ENCODE measurements around the gene ADM.

ADM gene

GRCh38 chr11:10326012-10326964 is 21.4 kb downstream of the ADM start:
- peak in 1 of 58 donors; percentile 55 for DNase-seq

- DNase-seq = no peak
Observed at GRCh38 chr11:10327254-10327653, 22.4 kb downstream of the ADM start.

- DNase-seq = no peak
Observed at GRCh38 chr11:10328314-10329098, 23.6 kb downstream of the ADM start.

- DNase-seq = no peak
Observed at GRCh38 chr11:10329356-10329755, 24.5 kb downstream of the ADM start.

GRCh38 chr11:10329935-10330334 is 25.1 kb downstream of the ADM start:
- no peak for DNase-seq

GRCh38 chr11:10331548-10332289 is 26.8 kb downstream of the ADM start:
- DNase-seq = no peak

GRCh38 chr11:10333490-10333889 is 28.6 kb downstream of the ADM start:
- DNase-seq = no peak

- no peak for DNase-seq
Observed at GRCh38 chr11:10338287-10338686, 33.4 kb downstream of the ADM start.

GRCh38 chr11:10348650-10349280 is 43.9 kb downstream of the ADM start:
- DNase-seq = no peak

GRCh38 chr11:10349281-10349665 is 44.4 kb downstream of the ADM start:
- DNase-seq = no peak

- no peak for DNase-seq
Observed at GRCh38 chr11:10349806-10350205, 44.9 kb downstream of the ADM start.

- DNase-seq = no peak
Observed at GRCh38 chr11:10350334-10350733, 45.5 kb downstream of the ADM start.

- DNase-seq = no peak
Observed at GRCh38 chr11:10351435-10351764, 46.5 kb downstream of the ADM start.

- DNase-seq = no peak
Observed at GRCh38 chr11:10351765-10352641, 47.1 kb downstream of the ADM start.

GRCh38 chr11:10352921-10353550 is 48.2 kb downstream of the ADM start:
- DNase-seq = no peak

GRCh38 chr11:10354389-10354788 is 49.5 kb downstream of the ADM start:
- DNase-seq = no peak

- no peak for DNase-seq
Observed at GRCh38 chr11:10355257-10355661, 50.4 kb downstream of the ADM start.

GRCh38 chr11:10356161-10356560 is 51.3 kb downstream of the ADM start:
- DNase-seq = no peak

All from anterior cingulate cortex (tissue), 58 donors.